Measurements from ENCODE around the gene POR.

The POR gene

DNA sequence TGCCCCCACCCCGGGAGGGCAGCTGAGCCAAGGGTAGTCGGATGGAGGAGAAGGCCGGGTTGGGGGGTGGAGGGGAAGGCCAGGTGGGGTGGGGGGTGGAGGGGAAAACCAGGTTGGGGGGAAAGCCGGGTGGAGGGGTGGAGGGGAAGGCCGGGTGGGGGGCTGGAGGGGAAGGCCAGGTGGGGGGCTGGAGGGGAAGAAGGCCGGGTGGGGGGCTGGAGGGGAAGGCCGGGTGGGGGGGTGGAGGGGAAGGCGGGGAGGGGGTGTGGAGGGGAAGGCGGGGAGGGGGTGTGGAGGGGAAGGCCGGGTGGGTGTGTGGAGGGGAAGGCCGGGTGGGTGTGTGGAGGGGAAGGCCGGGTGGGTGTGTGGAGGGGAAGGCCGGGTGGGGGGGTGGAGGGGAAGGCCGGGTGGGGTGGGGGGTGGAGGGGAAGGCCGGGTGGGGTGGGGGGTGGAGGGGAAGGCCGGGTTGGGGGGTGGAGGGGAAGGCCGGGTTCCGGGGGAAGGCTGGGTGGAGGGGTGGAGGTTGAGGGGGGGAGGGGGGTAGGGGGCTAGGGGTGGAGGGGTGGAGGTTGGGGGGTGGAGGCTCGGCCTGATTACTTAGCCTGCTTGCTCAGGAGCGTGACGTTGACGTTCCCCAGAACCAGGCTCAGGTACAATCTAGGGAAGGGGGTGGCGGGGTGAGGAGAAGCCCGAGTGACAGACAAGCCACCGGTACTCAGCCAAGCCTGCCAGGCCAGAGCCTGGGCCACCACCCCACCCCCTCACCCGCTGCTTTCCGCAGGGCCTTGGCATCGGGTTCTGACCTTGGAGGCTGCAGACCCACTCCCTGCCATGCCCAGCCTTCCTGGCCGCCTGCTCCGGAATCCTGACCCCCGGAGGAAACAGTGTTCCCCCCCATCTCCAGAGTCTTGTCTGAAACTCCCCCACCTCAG lies 73.9 kb downstream of the POR start:
- TF ChIP-seq, protein P1, sequence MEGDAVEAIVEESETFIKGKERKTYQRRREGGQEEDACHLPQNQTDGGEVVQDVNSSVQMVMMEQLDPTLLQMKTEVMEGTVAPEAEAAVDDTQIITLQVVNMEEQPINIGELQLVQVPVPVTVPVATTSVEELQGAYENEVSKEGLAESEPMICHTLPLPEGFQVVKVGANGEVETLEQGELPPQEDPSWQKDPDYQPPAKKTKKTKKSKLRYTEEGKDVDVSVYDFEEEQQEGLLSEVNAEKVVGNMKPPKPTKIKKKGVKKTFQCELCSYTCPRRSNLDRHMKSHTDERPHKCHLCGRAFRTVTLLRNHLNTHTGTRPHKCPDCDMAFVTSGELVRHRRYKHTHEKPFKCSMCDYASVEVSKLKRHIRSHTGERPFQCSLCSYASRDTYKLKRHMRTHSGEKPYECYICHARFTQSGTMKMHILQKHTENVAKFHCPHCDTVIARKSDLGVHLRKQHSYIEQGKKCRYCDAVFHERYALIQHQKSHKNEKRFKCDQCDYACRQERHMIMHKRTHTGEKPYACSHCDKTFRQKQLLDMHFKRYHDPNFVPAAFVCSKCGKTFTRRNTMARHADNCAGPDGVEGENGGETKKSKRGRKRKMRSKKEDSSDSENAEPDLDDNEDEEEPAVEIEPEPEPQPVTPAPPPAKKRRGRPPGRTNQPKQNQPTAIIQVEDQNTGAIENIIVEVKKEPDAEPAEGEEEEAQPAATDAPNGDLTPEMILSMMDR (IDR thresholded peaks at IDR 0.05) = no peak

DNA sequence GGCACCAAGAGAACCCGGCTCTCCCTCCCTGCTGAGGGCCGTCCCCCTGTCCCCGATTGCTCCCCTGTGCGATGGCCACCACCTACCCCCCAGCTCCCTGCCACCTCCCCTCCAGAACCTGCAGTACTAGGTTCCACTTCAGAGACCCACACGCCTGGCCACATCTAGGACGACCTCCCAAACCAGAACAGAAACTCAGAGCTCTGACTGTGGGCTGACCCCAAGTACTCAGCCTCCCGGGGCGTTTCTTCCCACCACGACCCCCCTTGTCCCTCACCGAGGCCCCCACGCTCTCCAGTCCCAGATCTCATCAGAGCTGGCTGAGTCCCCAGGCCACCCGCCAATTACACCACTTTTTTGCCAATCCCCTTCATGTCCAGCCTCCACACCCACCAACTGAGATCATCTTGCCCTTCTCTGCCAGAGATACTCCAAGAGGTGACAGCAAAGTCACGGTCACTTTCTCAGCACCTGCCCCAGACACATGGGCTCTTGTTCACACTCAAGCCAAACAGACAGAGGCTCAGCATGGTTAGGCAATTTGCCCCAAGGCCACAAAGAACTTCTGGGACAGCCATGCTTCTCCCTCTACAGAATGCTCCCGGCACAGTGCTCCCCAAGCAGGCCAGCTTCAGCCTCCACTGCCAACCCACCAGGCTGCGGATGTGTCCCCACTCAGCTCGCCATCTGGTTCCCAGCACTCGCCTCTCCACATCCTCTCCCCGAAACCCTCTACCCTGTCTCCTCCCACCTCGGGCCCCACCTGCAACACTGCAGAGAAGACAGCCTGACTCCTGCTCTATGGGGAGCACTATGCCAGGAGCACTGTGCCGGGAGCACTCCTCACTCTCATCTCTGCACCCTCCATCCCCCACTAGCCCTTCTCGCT lies 74.8 kb downstream of the POR start:
- TF ChIP-seq, protein P1 (IDR thresholded peaks at IDR 0.05) = no peak

DNA sequence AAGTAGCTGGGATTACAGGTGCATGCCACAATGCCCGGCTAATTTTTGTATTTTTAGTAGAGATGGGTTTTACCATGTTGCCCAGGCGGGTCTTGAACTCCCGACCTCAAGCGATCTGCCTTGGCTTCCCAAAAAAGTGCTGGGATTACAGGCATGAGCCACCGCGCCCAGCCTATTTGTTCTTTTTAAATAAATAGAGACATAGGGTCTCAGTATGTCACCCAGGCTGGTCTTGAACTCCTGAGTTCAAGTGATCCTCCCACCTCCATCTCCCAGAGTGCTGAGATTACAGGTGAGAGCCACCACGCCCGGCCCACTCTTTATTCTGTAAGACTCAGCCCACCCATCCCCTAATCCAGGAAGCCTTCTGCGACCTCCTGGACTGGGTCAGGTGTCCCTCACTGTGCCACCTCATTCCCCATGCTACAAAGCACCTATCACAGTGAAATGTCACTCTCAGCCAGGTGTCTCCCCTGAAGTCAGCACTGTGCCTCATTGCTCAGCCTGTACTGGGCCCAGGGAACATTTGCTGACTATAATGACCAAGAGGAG lies 76.7 kb downstream of the POR start:
- TF ChIP-seq, protein P1 (IDR thresholded peaks at IDR 0.05) = no peak

DNA sequence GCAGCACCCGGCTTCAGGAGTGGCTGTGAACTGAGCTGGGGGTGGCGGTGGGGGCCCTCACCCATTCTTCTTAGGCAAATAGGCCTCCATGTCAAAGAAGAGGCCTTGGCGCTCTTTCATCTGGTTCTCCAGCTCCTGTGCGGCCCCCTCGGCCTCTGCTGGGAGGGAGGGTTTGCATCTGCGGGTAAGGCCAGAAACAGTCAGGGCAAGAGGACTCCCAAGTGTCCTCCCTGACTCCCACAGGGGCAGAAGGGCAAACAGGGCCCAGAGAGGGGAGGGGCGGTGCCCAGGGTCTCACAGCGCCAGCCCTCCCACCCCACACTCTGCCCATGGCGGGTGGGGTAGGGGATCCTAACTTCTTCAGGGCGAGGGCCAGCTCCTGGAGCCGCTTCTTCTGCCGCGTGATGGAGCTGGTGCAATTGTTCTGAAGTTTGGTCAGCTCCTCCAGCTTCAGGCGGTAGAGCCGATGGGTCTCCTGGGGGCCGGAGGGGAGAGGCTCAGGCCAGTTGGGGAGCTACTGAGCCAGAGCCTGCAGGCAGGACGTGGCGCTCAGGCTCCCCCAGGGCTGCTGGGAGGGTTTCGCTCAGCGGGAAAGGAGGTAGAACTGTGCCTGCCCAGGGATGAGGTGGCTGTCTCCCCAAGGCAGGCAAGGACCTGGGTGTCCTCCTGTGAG lies 77.3 kb downstream of the POR start:
- TF ChIP-seq, protein P1 (IDR thresholded peaks at IDR 0.05) = no peak

DNA sequence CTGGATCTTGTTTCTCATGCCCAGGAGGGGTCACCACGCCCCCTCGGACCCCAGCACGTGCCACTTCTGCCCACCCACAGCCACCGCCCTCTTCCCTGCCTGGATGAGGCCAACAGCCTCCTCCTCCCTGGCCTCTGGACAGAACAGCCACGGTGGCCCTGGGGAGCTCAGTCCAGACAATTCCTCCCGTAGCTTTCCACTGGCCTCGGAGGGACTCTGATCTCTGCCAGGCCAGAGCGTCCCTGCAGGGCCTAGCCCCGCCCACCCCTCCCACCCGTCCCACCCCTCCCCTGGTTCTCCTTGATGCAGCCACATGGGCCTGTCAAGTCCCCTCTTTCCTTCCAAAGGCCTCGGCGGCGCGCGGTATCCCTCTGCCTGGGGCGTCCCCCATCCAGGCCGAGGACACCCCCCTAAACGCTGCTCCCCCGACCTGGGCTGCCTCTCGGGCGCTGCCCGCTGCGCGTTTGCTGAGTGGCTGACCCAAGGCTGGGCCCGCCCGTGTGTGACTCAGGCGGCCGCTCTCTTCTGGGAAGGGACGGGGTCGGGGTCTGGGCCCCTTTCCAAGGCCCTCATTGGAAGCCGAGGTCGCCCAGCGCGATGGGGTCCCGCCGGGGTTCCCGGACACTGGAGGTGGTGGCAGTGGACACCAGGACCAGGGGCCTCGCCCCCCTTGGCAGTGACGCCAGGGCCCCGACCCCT lies 78.9 kb downstream of the POR start:
- TF ChIP-seq, protein P1 (IDR thresholded peaks at IDR 0.05) = no peak

DNA sequence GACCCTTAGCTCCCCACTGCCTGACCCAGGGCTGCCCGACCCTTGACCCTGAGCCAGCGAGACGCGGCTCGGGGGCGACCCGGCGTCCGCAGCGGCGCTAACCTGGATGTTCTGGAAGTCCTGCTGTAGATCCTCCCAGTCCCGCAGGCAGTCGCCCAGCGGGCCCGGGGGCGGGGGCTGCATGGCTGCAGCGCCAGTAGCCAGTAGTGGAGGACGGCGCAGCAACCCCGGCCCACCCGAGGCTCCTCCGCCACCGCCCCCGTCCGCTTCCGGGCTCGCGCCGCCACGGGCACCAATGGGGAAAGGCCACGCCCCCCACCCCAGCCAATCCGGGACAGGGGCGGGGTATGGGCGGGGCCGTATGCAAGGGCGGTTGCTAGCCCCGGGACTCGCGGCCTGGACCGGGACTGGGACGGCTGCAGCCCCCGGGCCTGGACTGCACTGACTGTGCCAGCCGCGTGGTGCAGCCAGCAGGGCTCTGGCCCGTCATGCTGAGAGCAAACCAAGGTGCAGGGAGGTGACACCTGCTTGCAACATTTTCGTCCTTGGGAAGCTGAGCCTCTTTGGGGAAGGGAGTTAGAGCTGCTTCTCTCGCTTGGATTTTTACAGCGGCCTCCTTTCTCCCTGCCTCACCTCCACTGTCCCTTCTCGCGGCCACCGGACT lies 79.6 kb downstream of the POR start, which contains the start of gene TMEM120A:
Gene TMEM120A, minus strand, starts transcription at position 208 of the 664 bp plus-strand sequence. Its CDS starts 25 bp downstream, at position 183.
- TF ChIP-seq, protein P1 (IDR thresholded peaks at IDR 0.05) = no peak

Data from LNCAP (cell line).